ENCODE results near the gene ELK3. TPM values are rescaled to one million over a fixed set of nuclear protein-coding genes. Genes with fewer than 3 reads are reported as not detected.

The ELK3 gene
- total RNA-seq, 1 donor from 2014 or later, result 21.2 TPM

DNA sequence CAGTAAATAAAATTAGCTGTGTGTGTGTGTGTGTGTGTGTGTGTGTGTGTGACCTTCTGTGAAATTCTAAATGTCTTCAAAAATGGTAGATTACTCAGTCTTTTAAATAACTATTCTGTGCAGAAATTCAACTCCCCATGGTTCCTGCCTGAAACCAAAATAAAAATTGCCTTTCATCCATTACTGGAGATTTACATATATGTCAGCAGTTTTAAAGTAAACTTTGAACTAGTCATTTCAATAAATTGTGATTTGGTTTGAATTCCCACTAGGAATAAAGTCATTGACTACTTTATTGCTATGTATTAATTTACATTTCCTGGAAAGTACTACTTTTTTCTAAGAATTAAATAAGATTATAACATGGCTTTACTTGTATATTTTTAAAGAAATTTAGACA is 5.3 kb downstream of the ELK3 start:
- intact Hi-C loops (cut with DNase I), result loop anchor here (2.0 to 10.0 kb wide), 5 partner anchors 35 to 385 kb away; partner anchors contain the start of genes CDK17, CFAP54 and LTA4H
- Histone ChIP-seq H3K4me1 (peaks cover 5 to 22% of the 10 kb centered on the region in 2 donors), H3K27ac (no peak overlapping the region), H3K36me3 (no peaks in the 10 kb centered on the region), H3K4me3 (no peak overlapping the region), H3K9me3 (no peaks in the 10 kb centered on the region), H3K27me3 (no peaks in the 10 kb centered on the region)
- no peak for DNase-seq (ENCODE audit: low spot score in 2 of 2)
- TF ChIP-seq, protein P1, sequence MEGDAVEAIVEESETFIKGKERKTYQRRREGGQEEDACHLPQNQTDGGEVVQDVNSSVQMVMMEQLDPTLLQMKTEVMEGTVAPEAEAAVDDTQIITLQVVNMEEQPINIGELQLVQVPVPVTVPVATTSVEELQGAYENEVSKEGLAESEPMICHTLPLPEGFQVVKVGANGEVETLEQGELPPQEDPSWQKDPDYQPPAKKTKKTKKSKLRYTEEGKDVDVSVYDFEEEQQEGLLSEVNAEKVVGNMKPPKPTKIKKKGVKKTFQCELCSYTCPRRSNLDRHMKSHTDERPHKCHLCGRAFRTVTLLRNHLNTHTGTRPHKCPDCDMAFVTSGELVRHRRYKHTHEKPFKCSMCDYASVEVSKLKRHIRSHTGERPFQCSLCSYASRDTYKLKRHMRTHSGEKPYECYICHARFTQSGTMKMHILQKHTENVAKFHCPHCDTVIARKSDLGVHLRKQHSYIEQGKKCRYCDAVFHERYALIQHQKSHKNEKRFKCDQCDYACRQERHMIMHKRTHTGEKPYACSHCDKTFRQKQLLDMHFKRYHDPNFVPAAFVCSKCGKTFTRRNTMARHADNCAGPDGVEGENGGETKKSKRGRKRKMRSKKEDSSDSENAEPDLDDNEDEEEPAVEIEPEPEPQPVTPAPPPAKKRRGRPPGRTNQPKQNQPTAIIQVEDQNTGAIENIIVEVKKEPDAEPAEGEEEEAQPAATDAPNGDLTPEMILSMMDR (IDR thresholded peaks at IDR 0.05), result no peak

DNA sequence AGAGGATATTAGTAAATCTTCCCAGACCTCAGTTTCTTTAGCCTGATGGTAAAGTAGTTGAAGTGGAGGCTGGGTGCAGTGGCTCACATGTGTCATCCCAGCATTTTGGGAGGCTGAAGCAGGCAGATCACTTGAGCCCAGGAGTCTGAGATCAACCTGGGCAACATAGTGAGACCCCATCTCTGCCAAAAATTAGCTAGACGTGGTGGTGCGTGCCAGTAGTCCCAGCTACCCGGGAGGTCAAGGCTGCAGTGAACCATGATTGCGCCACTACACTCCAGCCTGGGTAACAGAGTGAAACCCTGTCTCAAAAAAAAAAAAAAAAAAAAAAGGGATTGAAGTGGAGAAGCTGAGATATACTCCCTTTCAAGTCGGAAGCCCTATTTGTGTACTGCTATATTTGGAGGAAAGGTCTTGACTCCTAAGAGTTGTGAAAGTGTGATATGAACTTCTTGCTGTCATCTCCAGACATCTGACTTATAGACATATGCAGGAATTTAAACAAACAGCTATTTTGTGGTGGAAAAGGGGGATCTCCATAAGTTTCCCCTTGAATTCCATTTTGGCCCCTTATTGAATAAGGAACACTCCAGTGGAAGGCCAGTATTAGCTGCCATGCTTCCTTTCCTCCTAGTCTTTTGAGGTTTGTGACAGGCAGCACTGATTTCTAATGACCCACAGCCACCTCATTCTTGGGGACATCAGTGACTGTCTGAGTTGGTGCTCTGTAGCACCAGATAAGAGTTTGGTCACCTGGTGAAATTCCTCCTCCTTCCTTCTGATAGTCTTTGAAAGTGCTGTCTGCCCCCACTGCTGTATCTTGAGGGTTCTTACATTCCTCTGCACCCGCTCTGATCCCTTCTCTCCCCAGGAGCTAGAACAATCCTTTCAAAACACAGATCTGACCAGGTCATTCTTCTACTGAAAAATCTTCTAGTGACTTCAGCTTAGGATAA is 7.4 kb downstream of the ELK3 start:
- H3K27ac ChIP-seq, result no peak overlapping the region
- H3K9me3 ChIP-seq, result no peaks in the 10 kb centered on the region
- no peak overlapping the region for H3K4me3 ChIP-seq
- intact Hi-C loops (cut with DNase I), result no loop called here
- peaks cover 0 to 14% of the 10 kb centered on the region in 2 donors for H3K4me1 ChIP-seq
- TF ChIP-seq, protein P1 (IDR thresholded peaks at IDR 0.05), result no peak
- H3K27me3 ChIP-seq, result no peaks in the 10 kb centered on the region
- no peak for DNase-seq (ENCODE audit: low spot score in 2 of 2)
- no peaks in the 10 kb centered on the region for H3K36me3 ChIP-seq

GRCh38 chr12:96204381-96204780 is 10.2 kb downstream of the ELK3 start:
- Histone ChIP-seq H3K27me3 (no peaks in the 10 kb centered on the region), H3K9me3 (no peaks in the 10 kb centered on the region), H3K4me3 (no peak overlapping the region), H3K27ac (no peak overlapping the region), H3K4me1 (peaks cover 0 to 2% of the 10 kb centered on the region in 2 donors), H3K36me3 (no peaks in the 10 kb centered on the region)
- peak in 1 of 2 donors; percentile 3 for DNase-seq (ENCODE audit: low spot score in 2 of 2)
- TF ChIP-seq, protein P1 (IDR thresholded peaks at IDR 0.05), result no peak
- intact Hi-C loops (cut with DNase I), result no loop called here

- TF ChIP-seq, protein P1 (IDR thresholded peaks at IDR 0.05), result no peak
- intact Hi-C loops (cut with DNase I), result no loop called here
- peaks cover 0 to 2% of the 10 kb centered on the region in 2 donors for H3K4me1 ChIP-seq
- no peaks in the 10 kb centered on the region for H3K27me3 ChIP-seq
- no peak overlapping the region for H3K4me3 ChIP-seq
- no peak overlapping the region for H3K27ac ChIP-seq
- no peaks in the 10 kb centered on the region for H3K9me3 ChIP-seq
- peak in 1 of 2 donors; percentile 3 for DNase-seq (ENCODE audit: low spot score in 2 of 2)
- H3K36me3 ChIP-seq, result no peaks in the 10 kb centered on the region
Measured at GRCh38 chr12:96205908-96206307, 11.7 kb downstream of the ELK3 start.

DNA sequence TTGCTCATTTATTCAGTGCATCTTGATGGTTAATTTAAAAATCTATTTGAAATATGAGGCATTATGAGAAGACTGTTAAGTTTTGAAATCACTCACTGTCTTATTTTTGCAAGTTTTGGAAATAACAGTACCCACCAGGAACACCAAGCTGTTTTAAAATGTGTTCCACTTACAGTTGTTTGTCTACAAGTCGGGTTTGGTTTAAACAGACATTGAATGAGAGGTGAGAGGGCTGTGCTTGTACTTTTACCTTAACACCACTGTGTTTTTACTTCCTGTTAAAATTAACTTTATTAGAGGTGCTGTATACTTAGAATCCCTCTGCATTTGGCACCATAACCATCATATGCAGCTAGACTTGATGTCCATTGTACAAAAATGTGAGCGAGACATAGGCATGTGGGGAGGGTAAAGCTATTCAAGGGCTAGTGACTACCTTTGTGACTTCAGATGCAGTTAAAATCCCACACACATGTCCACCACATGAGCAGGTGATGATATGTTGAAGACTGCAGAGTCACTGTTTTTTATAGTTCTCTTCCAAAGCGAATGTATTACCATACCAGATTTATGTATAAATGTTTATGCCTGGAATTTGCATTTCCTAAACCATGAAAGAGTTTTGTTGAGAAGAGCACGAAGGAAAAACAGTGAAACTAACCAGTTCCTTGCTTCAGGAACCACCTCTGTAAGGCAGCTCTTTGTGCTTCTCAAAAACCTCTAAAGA is 12.9 kb downstream of the ELK3 start:
- H3K27me3 ChIP-seq, result no peaks in the 10 kb centered on the region
- H3K36me3 ChIP-seq, result no peaks in the 10 kb centered on the region
- H3K4me3 ChIP-seq, result no peak overlapping the region
- H3K27ac ChIP-seq, result no peak overlapping the region
- TF ChIP-seq, protein P1 (IDR thresholded peaks at IDR 0.05), result no peak
- no peaks in the 10 kb centered on the region for H3K9me3 ChIP-seq
- H3K4me1 ChIP-seq, result peaks cover 0 to 4% of the 10 kb centered on the region in 2 donors
- intact Hi-C loops (cut with DNase I), result no loop called here
- DNase-seq (ENCODE audit: low spot score in 2 of 2), result peak in 1 of 2 donors; percentile 1

Data from ascending aorta (tissue), 2 donors.